KMS-11 (cell line): ENCODE measurements around the gene ACSF2.

Experiments
- H2AFZ ChIP-seq: fragments of 200-600 bp; sonication (generic); 2 replicates; pipeline ENCODE4 v1.6.1; 2016; ENCODE audit warnings: antibody characterized with exemption, mixed run types, low read depth
- H3K27ac ChIP-seq: fragments of 200-600 bp; sonication (generic); 2 replicates; pipeline ENCODE4 v1.6.1; 2016; ENCODE audit warnings: mild to moderate bottlenecking, mixed run types
- H3K27me3 ChIP-seq: fragments of 200-600 bp; sonication (generic); 2 replicates; pipeline ENCODE4 v1.6.1; 2017; ENCODE audit warnings: mild to moderate bottlenecking, low read depth, mixed run types, moderate library complexity; ENCODE audit not compliant: insufficient read depth
- H3K36me3 ChIP-seq: fragments of 200-600 bp; sonication (generic); 2 replicates; pipeline ENCODE4 v1.6.1; 2017; ENCODE audit warnings: mild to moderate bottlenecking, mixed run types; ENCODE audit not compliant: insufficient read depth
- H3K4me1 ChIP-seq: fragments of 200-600 bp; sonication (generic); 2 replicates; pipeline ENCODE4 v1.6.1; 2016; ENCODE audit warnings: mild to moderate bottlenecking, low read depth, mixed run types; ENCODE audit not compliant: poor library complexity, severe bottlenecking
- H3K4me2 ChIP-seq: fragments of 200-600 bp; sonication (generic); 2 replicates; pipeline ENCODE4 v1.7.0; 2016; ENCODE audit warnings: mild to moderate bottlenecking, mixed run types
- H3K4me3 ChIP-seq: fragments of 200-600 bp; sonication (generic); IDR thresholded peaks from 2 replicates; pipeline ENCODE4 v1.6.1; 2017; ENCODE audit warnings: low read depth, low read length, mixed read lengths; ENCODE audit not compliant: insufficient read depth
- H3K79me2 ChIP-seq: fragments of 200-600 bp; sonication (generic); 2 replicates; pipeline ENCODE4 v1.6.1; 2016; ENCODE audit warnings: low read depth, mixed run types; ENCODE audit not compliant: insufficient read depth
- H3K9ac ChIP-seq: fragments of 200-600 bp; sonication (generic); 2 replicates; pipeline ENCODE4 v1.6.1; 2016; ENCODE audit warnings: mild to moderate bottlenecking, mixed run types
- H4K20me1 ChIP-seq: fragments of 200-600 bp; sonication (generic); 2 replicates; pipeline ENCODE4 v1.6.1; 2016; ENCODE audit warnings: mild to moderate bottlenecking, mixed run types; ENCODE audit not compliant: insufficient read depth
- TF ChIP-seq, protein P1 (sequence below): fragments of 200-600 bp; sonication (generic); conservative IDR thresholded peaks from 2 replicates; pipeline ENCODE4 v1.6.1; 2017; ENCODE audit warnings: low read depth, mild to moderate bottlenecking, antibody characterized with exemption, low read length, moderate library complexity, mixed read lengths

ACSF2 gene

GRCh38 chr17:50381920-50382319, 44.1 kb upstream of the ACSF2 start:
- Histone ChIP-seq H3K4me1 (no peaks in the 10 kb centered on the region), H3K4me3 (no peak overlapping the region), H3K79me2 (no peaks in the 10 kb centered on the region), H4K20me1 (no peaks in the 10 kb centered on the region), H3K9ac (no peak overlapping the region), H3K27ac (no peak overlapping the region), H3K36me3 (peaks cover 16% of the 10 kb centered on the region; the same call in 1 of the 2 replicates), H3K27me3 (no peaks in the 10 kb centered on the region), H3K4me2 (no peak overlapping the region), H2AFZ (no peak overlapping the region)
- TF ChIP-seq, protein P1, sequence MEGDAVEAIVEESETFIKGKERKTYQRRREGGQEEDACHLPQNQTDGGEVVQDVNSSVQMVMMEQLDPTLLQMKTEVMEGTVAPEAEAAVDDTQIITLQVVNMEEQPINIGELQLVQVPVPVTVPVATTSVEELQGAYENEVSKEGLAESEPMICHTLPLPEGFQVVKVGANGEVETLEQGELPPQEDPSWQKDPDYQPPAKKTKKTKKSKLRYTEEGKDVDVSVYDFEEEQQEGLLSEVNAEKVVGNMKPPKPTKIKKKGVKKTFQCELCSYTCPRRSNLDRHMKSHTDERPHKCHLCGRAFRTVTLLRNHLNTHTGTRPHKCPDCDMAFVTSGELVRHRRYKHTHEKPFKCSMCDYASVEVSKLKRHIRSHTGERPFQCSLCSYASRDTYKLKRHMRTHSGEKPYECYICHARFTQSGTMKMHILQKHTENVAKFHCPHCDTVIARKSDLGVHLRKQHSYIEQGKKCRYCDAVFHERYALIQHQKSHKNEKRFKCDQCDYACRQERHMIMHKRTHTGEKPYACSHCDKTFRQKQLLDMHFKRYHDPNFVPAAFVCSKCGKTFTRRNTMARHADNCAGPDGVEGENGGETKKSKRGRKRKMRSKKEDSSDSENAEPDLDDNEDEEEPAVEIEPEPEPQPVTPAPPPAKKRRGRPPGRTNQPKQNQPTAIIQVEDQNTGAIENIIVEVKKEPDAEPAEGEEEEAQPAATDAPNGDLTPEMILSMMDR: no peak

DNA sequence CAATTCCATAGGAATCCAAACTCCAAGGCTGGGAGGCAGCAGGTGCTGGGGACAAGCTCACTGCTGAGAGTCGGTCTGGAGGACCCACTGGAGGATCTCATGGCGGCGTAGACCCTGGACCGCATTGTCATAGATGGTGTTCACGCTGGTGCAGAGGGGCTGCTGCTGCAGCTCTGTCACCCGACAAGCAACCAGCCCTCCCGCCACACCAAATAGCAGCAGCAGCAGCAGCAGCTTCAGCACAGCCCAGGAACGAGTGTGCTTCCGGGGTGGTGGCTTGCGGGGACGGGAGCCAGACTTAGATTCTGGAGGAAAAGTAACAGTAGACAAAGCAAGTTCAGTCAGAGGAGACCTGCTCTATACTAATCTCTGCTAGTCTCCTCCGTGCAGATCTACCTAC, 43.1 kb upstream of the ACSF2 start:
- no peak overlapping the region for H3K9ac ChIP-seq
- H3K79me2 ChIP-seq: no peaks in the 10 kb centered on the region
- no peaks in the 10 kb centered on the region for H3K27me3 ChIP-seq
- peaks cover 16% of the 10 kb centered on the region; the same call in 1 of the 2 replicates for H3K36me3 ChIP-seq
- H3K4me2 ChIP-seq: no peak overlapping the region
- no peak overlapping the region for H3K4me3 ChIP-seq
- no peak overlapping the region for H3K27ac ChIP-seq
- no peaks in the 10 kb centered on the region for H3K4me1 ChIP-seq
- no peaks in the 10 kb centered on the region for H4K20me1 ChIP-seq
- TF ChIP-seq, protein P1: no peak
- no peak overlapping the region for H2AFZ ChIP-seq

GRCh38 chr17:50386510-50386909, 39.5 kb upstream of the ACSF2 start:
- H3K27ac ChIP-seq: no peak overlapping the region
- H3K27me3 ChIP-seq: no peaks in the 10 kb centered on the region
- no peak overlapping the region for H3K9ac ChIP-seq
- H4K20me1 ChIP-seq: no peaks in the 10 kb centered on the region
- no peaks in the 10 kb centered on the region for H3K4me1 ChIP-seq
- H3K36me3 ChIP-seq: peaks cover 32% of the 10 kb centered on the region; the same call in 1 of the 2 replicates
- TF ChIP-seq, protein P1: no peak
- H3K79me2 ChIP-seq: no peaks in the 10 kb centered on the region
- no peak overlapping the region for H3K4me3 ChIP-seq
- no peak overlapping the region for H3K4me2 ChIP-seq
- H2AFZ ChIP-seq: no peak overlapping the region

DNA sequence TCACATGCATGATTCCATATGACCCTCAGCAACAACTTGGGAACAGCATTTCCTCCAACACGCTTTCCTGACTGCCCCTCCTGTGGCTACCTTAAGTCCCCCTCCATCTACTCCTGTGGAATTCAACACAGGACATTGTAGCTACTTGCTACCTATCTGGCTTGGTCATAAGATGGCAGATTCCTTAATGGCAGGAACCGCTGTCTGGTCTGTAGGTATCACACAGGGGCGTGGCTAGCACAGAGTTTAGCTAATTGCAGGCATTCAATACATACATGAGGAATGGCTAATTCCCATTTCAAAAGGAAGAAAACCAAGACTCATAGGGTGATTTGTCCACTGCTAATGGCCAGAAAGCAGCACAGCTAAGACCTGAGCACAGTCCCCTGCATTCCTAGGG, 37.3 kb upstream of the ACSF2 start:
- Histone ChIP-seq H3K9ac (no peak overlapping the region), H2AFZ (no peak overlapping the region), H3K27ac (no peak overlapping the region), H4K20me1 (peaks cover 8% of the 10 kb centered on the region; the same call in 1 of the 2 replicates), H3K4me3 (no peak overlapping the region), H3K4me1 (no peaks in the 10 kb centered on the region), H3K36me3 (peaks cover 48% of the 10 kb centered on the region), H3K79me2 (peaks cover 9% of the 10 kb centered on the region; the same call in 1 of the 2 replicates), H3K4me2 (no peak overlapping the region), H3K27me3 (no peaks in the 10 kb centered on the region)
- TF ChIP-seq, protein P1: no peak
